SK-MEL-5 (cell line): ENCODE results near the gene TMEM119. TPM values are rescaled to one million over a fixed set of nuclear protein-coding genes. Genes with fewer than 3 reads are reported as not detected.

Experiments
- DNase-seq: peaks from one replicate; pipeline ENCODE4 v3.0.0-alpha.2; 2016; ENCODE audit warnings: low read depth, low spot score
- in situ Hi-C: cut with HindIII; loops from 2 replicates; pipeline ENCODE4 v1.10.0; 2016; ENCODE audit warnings: low sequenced_read_pairs, high pct_unique_total_duplicates, low pct_unique_long_range_greater_than_20kb
- polyA plus RNA-seq, 2 experiments: library from polyadenylated mRNA; depleted of rRNA; stranded (reverse); fragments of >200 nt; gene quantifications; 2 replicates each; pipeline ENCODE4 v1.2.3, GENCODE V29; 2015
- total RNA-seq: library from RNA; depleted of rRNA; stranded (reverse); fragments of >200 nt; shearing (Covaris generic); gene quantifications from 2 replicates; pipeline ENCODE4 v1.2.3, GENCODE V29; 2014; rRNA removed

Gene TMEM119
- not detected in 2 replicates for total RNA-seq
- 0.22 TPM in 1 of 2 replicates, not detected in the other for polyA plus RNA-seq (2015; cell fraction: cytosol; rRNA removed)
- polyA plus RNA-seq (2015; cell fraction: nucleus; rRNA removed) = not detected in 2 replicates

- in situ Hi-C loops = no loop called here
- DNase-seq = no peak
Measured at GRCh38 chr12:108597559-108598471, at the start of gene TMEM119. Gene TMEM119 (minus strand): TSS chr12:108598084. CDS start chr12:108592383, 5,701 bp downstream.

- DNase-seq = peak; percentile 47
- in situ Hi-C loops = no loop called here
Measured at GRCh38 chr12:108646600-108647579, 49.0 kb upstream of the TMEM119 start.

- in situ Hi-C loops = no loop called here
- DNase-seq = no peak
Measured at GRCh38 chr12:108645686-108646599, 48.1 kb upstream of the TMEM119 start.

GRCh38 chr12:108644811-108645120 lies 46.9 kb upstream of the TMEM119 start:
- in situ Hi-C loops = no loop called here
- DNase-seq = no peak

GRCh38 chr12:108643941-108644810 lies 46.3 kb upstream of the TMEM119 start:
- DNase-seq = no peak
- in situ Hi-C loops = no loop called here

GRCh38 chr12:108642899-108643654 lies 45.2 kb upstream of the TMEM119 start:
- in situ Hi-C loops = no loop called here
- no peak for DNase-seq

GRCh38 chr12:108642269-108642870 lies 44.5 kb upstream of the TMEM119 start:
- in situ Hi-C loops = no loop called here
- no peak for DNase-seq

- in situ Hi-C loops = no loop called here
- DNase-seq = no peak
Measured at GRCh38 chr12:108641446-108642268, 43.8 kb upstream of the TMEM119 start.

GRCh38 chr12:108640802-108641445 lies 43.0 kb upstream of the TMEM119 start:
- in situ Hi-C loops = no loop called here
- DNase-seq = no peak

GRCh38 chr12:108638997-108639822 lies 41.3 kb upstream of the TMEM119 start:
- in situ Hi-C loops = no loop called here

GRCh38 chr12:108638141-108638827 lies 40.4 kb upstream of the TMEM119 start:
- peak; percentile 92 for DNase-seq
- in situ Hi-C loops = no loop called here

More at GRCh38 chr12:108638997-108639822, 41.3 kb upstream of the TMEM119 start:
- DNase-seq = no peak

GRCh38 chr12:108637222-108637971 lies 39.5 kb upstream of the TMEM119 start:
- no peak for DNase-seq
- in situ Hi-C loops = no loop called here
